Measurements from ENCODE around the gene INAVA.
"Not testable (repeated sequence)": the region's sequence is repeated elsewhere in the genome, so short reads cannot be mapped to it uniquely, and the experiment has no call there.

The INAVA gene

GRCh38 chr1:200921571-200922110 is 26.9 kb downstream of the INAVA start:
- H3K4me3 ChIP-seq (ENCODE audit: control insufficient read depth, low read depth, low read length): no peak overlapping the region
- no peak for TF ChIP-seq CTCF (conservative IDR thresholded peaks at IDR 0.05; ENCODE audit: control insufficient read depth, insufficient read depth, low read depth, low read length)
- DNase-seq (ENCODE audit: low read depth): no peak

GRCh38 chr1:200922406-200922805 is 27.7 kb downstream of the INAVA start:
- TF ChIP-seq CTCF (conservative IDR thresholded peaks at IDR 0.05; ENCODE audit: control insufficient read depth, insufficient read depth, low read depth, low read length): no peak
- no peak for DNase-seq (ENCODE audit: low read depth)
- no peak overlapping the region for H3K4me3 ChIP-seq (ENCODE audit: control insufficient read depth, low read depth, low read length)

- DNase-seq (ENCODE audit: low read depth): no peak
- H3K4me3 ChIP-seq (ENCODE audit: control insufficient read depth, low read depth, low read length): no peak overlapping the region
- no peak for TF ChIP-seq CTCF (conservative IDR thresholded peaks at IDR 0.05; ENCODE audit: control insufficient read depth, insufficient read depth, low read depth, low read length)
Measured at GRCh38 chr1:200923601-200924000, 28.9 kb downstream of the INAVA start.

GRCh38 chr1:200925831-200926230 is 31.1 kb downstream of the INAVA start:
- DNase-seq (ENCODE audit: low read depth): peak; percentile 43
- no peak overlapping the region for H3K4me3 ChIP-seq (ENCODE audit: control insufficient read depth, low read depth, low read length)
- no peak for TF ChIP-seq CTCF (conservative IDR thresholded peaks at IDR 0.05; ENCODE audit: control insufficient read depth, insufficient read depth, low read depth, low read length)

GRCh38 chr1:200929530-200930278 is 35.0 kb downstream of the INAVA start:
- H3K4me3 ChIP-seq (ENCODE audit: control insufficient read depth, low read depth, low read length): no peak overlapping the region
- DNase-seq (ENCODE audit: low read depth): no peak
- TF ChIP-seq CTCF (conservative IDR thresholded peaks at IDR 0.05; ENCODE audit: control insufficient read depth, insufficient read depth, low read depth, low read length): no peak

GRCh38 chr1:200930285-200930684 is 35.6 kb downstream of the INAVA start:
- not testable (repeated sequence) for DNase-seq (ENCODE audit: low read depth); H3K4me3 ChIP-seq (ENCODE audit: control insufficient read depth, low read depth, low read length)

- DNase-seq (ENCODE audit: low read depth): no peak
- TF ChIP-seq CTCF (conservative IDR thresholded peaks at IDR 0.05; ENCODE audit: control insufficient read depth, insufficient read depth, low read depth, low read length): no peak
- no peak overlapping the region for H3K4me3 ChIP-seq (ENCODE audit: control insufficient read depth, low read depth, low read length)
Measured at GRCh38 chr1:200931776-200932175, 37.1 kb downstream of the INAVA start.
